GM10248 (cell line): ENCODE results near the gene TMEM176B.

Source experiments
- CTCF ChIA-PET: fragments of 300-600 bp; sonication (Branson Sonifier 250); formaldehyde crosslinking; extraction: SDS; loops from one replicate; lab custom pipeline; 2021; ENCODE audit warnings: antibody characterized with exemption; lab: Yijun Ruan, JAX
- POLR2A ChIA-PET: fragments of 350-650 bp; sonication (Branson Sonifier 250); formaldehyde crosslinking; extraction: SDS; loops from one replicate; lab custom pipeline; 2020; ENCODE audit warnings: antibody characterized with exemption; lab: Yijun Ruan, JAX
- DNase-seq: peaks from one replicate; pipeline ENCODE4 v3.0.0; 2012; ENCODE audit errors: extremely low spot score
- CTCF ChIP-seq: IDR thresholded peaks from 2 replicates; pipeline ENCODE4 v1.5.1; 2012; ENCODE audit warnings: mild to moderate bottlenecking, low read depth; ENCODE audit errors: extremely low read depth, missing control alignments, control extremely low read depth

The TMEM176B gene

GRCh38 chr7:150799741-150800580 is at the start of gene TMEM176B:
TSS of gene TMEM176B (minus strand) at chr7:150800364. CDS start at chr7:150796569, 3,795 bp downstream.
- POLR2A ChIA-PET: no interaction called here
- no peak for DNase-seq
- CTCF ChIA-PET: interaction anchor here (0.9 to 1.9 kb wide), 4 partner anchors 20 to 351 kb away, joined by 3 to 6 read pairs (median 4); no protein-coding TSS in a partner anchor
- TF ChIP-seq CTCF: no peak

GRCh38 chr7:150849204-150849775 is 49.1 kb upstream of the TMEM176B start:
- TF ChIP-seq CTCF: no peak
- ChIA-PET CTCF (interaction anchor here (1.1 to 1.2 kb wide), 2 partner anchors 29 to 38 kb away, joined by 3 read pairs; no protein-coding TSS in a partner anchor), POLR2A (no interaction called here)
- DNase-seq: no peak

- POLR2A ChIA-PET: no interaction called here
- CTCF ChIA-PET: no interaction called here
- DNase-seq: no peak
- no peak for TF ChIP-seq CTCF
Measured at GRCh38 chr7:150848561-150849115, 48.5 kb upstream of the TMEM176B start.

GRCh38 chr7:150848111-150848510 is 47.9 kb upstream of the TMEM176B start:
- CTCF ChIA-PET: no interaction called here
- POLR2A ChIA-PET: no interaction called here

GRCh38 chr7:150847536-150847935 is 47.4 kb upstream of the TMEM176B start:
- ChIA-PET POLR2A (no interaction called here), CTCF (interaction anchor here (1.3 kb wide), 2 partner anchors 51 to 398 kb away, joined by 3 to 4 read pairs; no protein-coding TSS in a partner anchor)
- no peak for DNase-seq
- TF ChIP-seq CTCF: no peak

More at GRCh38 chr7:150848111-150848510, 47.9 kb upstream of the TMEM176B start:
- DNase-seq: no peak
- no peak for TF ChIP-seq CTCF
